GM15510 (cell line): Measurements from ENCODE around the gene STIM1.

Experiments
- POLR2A ChIP-seq: IDR thresholded peaks from 3 replicates; pipeline ENCODE4 v1.6.1; 2011; ENCODE audit warnings: borderline replicate concordance; ENCODE audit not compliant: insufficient read length; ENCODE audit errors: extremely low read depth

Gene STIM1

GRCh38 chr11:4040461-4040860 is 185.0 kb downstream of the STIM1 start:
- no peak for TF ChIP-seq POLR2A

DNA sequence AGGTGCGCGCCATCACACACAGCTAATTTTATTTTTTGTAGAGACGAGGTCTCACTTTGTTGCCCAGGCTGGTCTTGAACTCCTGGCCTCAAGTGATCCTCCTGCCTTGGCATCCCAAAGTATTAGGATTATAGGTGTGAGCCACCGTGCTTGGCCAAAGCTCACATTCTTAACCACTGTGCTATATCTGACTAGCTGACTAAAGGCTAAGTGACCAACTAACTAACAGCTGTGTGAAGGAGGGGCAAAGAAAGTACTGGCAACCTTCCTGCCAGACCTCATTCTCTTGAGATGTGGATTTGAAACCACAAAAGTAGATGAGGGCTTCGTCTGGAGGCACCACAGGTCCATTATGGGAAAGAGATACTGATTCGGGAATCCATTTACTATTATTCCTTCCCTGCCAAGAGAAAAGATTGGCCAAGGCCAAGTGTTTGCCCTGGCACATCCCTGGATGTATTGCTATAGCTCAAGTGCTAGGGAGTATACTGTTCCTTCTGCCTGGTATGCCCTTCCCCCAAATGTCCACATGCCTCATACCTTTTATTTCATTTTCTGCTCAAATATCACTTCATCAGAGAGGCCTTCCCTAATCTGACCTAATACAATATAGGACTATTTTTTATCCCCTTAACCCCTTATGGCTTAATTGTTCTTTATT is 186.4 kb downstream of the STIM1 start:
- no peak for TF ChIP-seq POLR2A

DNA sequence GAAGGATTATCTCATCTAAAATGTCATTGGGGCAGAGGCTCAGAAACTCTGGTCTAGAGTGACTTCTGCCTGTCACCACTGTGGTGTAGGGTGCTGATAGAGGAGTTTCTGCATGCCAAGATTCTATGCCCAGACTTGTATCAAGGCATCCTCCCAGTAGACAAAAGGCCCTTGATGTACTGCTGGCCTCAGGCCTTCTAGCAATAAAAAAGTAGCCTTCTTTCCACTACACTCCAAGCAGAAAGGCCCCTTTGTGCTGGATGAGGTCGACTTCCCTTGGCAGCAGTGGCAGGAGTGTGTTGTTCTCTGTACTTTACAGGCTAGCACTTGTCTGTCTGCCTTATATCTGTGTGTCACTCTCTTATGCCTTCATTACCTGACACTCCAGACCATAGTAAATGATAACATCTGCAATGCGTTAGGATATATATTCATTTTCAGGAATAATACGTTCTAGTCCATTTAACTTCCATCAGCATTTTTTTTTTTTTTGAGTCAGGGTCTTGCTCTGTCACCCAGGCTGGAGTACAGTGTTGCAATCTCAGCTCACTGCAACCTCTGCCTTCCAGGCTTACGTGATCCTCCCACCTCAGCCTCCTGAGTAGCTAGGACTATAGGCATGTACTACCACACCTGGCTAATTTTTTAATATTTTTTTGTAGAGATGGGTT is 189.6 kb downstream of the STIM1 start:
- TF ChIP-seq POLR2A = no peak

- no peak for TF ChIP-seq POLR2A
Observed at GRCh38 chr11:4048340-4048739, 192.9 kb downstream of the STIM1 start.

DNA sequence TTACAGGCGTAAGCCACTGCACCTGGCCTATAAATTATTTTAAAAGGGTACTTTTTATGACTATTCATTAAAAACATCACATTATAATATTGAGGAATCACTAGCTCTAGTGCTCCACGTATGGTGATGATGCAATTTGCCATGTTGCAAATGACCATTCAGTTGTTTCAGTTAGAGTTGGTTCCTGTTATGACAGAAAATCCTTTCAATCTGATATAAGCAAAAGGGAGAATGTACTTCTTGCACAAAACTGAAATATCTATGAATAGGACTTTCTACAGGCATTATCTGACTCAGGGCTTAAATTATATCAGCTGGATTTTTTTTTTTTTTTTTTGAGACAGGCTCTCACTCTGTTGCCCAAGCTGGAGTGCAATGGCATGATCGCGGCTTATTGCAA is 193.5 kb downstream of the STIM1 start:
- TF ChIP-seq POLR2A = no peak

DNA sequence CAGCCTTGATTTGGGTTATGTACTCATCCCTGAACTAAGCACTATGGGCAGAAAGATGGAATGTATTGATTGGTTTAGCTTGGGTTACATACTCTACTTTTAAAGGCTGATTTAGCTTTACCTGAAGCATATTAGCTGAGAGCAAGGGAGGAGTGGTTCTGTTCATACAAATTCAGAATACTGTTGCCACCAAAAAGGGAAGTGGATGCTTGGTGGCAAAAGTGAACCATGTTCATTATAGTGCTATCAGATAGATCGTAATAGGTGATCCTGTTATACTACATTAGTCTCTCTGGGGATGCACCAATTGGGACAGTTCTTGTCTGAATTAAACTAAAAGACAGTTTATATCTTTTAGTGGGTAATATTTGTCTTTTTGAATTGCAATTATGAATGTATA is 194.7 kb downstream of the STIM1 start:
- no peak for TF ChIP-seq POLR2A

DNA sequence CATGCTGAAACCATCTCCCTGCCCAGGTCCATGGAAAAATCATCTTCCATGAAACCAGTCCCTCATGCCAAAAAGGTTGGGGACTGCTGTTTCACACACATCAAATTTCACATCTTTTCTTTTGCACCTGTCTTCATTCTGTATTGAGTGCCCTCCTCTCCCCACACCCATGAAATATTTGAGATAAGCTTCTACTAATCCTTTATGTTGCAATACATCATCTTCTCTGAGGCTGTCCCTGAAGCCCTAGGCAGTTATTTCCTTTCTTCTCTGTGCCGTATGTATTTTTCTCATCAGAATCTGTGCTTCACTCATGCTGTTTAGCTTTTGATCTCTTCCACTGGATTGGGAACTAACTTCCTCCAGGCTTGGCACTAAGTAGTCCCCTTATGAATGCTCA is 199.2 kb downstream of the STIM1 start:
- no peak for TF ChIP-seq POLR2A

GRCh38 chr11:4059424-4059823 is 204.0 kb downstream of the STIM1 start:
- no peak for TF ChIP-seq POLR2A

GRCh38 chr11:4060182-4060923 is 204.9 kb downstream of the STIM1 start:
- TF ChIP-seq POLR2A = no peak

- TF ChIP-seq POLR2A = no peak
Observed at GRCh38 chr11:4061700-4062099, 206.2 kb downstream of the STIM1 start.

DNA sequence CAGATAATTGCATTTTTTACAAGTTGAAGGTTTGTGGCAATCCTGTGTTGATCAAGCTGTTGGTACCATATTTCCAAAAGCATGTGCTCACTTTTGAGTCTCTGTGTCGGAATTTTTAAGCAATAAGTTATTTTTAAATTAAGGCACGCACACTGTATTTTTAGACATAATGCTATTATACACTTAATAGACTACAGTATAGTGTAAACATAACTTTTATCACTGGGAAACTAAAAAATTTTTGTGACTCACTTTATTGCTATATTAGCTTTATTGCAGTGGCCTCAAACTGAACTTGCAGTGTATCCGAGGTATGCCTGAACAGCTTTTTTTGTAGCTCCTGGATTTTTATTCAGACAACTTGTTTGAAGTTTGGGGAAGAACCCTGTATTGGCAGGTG is 207.9 kb downstream of the STIM1 start:
- TF ChIP-seq POLR2A = no peak

- TF ChIP-seq POLR2A = no peak
Observed at GRCh38 chr11:4064278-4064955, 209.0 kb downstream of the STIM1 start.

DNA sequence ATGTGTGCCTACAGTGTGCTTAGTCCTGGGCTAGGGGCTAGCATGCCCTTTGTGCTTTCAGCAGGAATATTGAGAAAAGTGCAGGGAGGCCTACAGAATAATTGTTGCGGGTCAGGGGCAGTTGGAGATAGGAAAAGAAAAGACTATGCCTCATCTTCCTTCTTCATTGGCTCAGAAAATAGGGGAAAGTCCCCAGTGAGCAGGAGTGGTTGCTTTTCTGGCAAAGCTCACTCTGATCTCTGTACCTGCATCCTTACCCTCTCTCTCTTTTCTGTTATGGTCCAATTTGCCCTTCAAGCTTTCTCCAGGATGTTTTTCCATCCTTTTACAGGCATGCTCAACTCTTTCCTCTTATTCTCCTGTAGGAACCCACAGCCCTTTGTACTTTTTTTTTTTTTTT is 209.6 kb downstream of the STIM1 start:
- TF ChIP-seq POLR2A = no peak

GRCh38 chr11:4065601-4066377 is 210.3 kb downstream of the STIM1 start:
- no peak for TF ChIP-seq POLR2A
